ENCODE results near the gene LYSET. TPM values are rescaled to one million over a fixed set of nuclear protein-coding genes. Genes with fewer than 3 reads are reported as not detected.

LYSET gene
- total RNA-seq, 1 donor from 2014 or later: 17.0 TPM

DNA sequence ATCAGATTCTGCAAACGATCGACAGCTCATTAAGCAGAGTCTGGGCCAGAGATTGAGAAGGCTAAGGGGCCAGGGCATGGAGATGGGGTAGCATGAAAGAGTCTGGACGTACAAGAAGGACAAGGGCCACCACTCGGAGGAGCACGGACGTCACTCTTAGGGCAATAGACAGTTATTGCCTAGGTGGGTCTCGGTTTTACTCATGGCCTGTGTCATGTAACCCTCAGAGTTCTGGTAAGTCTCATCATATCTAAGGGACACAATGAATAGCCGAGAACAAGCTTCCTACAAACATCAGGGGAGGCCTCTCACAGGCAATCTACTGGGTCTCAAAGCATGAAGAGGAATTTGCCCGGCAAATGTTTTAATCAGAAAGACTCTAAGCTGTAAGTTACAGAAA, 39.0 kb upstream of the LYSET start:
- Histone ChIP-seq H3K36me3 (ENCODE audit: control insufficient read depth, insufficient read depth, low read length) (no peaks in the 10 kb centered on the region), H3K27me3 (ENCODE audit: control insufficient read depth, insufficient read depth, low read length) (no peaks in the 10 kb centered on the region), H3K4me3 (ENCODE audit: low read depth, low read length) (no peak overlapping the region)
- no peak for DNase-seq (ENCODE audit: low read depth)
- TF ChIP-seq, protein P1, sequence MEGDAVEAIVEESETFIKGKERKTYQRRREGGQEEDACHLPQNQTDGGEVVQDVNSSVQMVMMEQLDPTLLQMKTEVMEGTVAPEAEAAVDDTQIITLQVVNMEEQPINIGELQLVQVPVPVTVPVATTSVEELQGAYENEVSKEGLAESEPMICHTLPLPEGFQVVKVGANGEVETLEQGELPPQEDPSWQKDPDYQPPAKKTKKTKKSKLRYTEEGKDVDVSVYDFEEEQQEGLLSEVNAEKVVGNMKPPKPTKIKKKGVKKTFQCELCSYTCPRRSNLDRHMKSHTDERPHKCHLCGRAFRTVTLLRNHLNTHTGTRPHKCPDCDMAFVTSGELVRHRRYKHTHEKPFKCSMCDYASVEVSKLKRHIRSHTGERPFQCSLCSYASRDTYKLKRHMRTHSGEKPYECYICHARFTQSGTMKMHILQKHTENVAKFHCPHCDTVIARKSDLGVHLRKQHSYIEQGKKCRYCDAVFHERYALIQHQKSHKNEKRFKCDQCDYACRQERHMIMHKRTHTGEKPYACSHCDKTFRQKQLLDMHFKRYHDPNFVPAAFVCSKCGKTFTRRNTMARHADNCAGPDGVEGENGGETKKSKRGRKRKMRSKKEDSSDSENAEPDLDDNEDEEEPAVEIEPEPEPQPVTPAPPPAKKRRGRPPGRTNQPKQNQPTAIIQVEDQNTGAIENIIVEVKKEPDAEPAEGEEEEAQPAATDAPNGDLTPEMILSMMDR (IDR thresholded peaks at IDR 0.05; ENCODE audit: insufficient read depth, low read length, poor library complexity, severe bottlenecking): no peak

DNA sequence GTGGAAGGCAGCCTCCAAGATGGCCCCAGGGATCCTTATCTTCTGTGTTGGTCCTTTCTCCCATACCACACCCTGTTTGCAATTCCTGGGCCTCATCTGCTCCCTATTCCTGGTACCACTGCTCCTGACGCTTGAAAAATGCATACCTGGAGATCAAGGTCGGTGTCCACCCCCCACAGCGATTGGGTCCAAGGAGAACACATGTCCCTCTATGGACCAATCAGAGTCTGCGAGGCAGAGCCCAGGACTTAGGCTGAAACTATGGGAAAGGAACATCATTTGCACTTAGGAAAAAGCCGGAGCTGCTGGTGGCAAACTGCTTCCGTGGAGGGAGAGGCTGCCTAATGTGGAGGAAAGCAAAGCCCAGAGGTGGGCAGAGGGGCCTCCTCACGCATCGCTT, 36.1 kb upstream of the LYSET start:
- Histone ChIP-seq H3K36me3 (ENCODE audit: control insufficient read depth, insufficient read depth, low read length) (no peaks in the 10 kb centered on the region), H3K4me3 (ENCODE audit: low read depth, low read length) (no peak overlapping the region), H3K27me3 (ENCODE audit: control insufficient read depth, insufficient read depth, low read length) (no peaks in the 10 kb centered on the region)
- TF ChIP-seq, protein P1 (IDR thresholded peaks at IDR 0.05; ENCODE audit: insufficient read depth, low read length, poor library complexity, severe bottlenecking): no peak
- no peak for DNase-seq (ENCODE audit: low read depth)

DNA sequence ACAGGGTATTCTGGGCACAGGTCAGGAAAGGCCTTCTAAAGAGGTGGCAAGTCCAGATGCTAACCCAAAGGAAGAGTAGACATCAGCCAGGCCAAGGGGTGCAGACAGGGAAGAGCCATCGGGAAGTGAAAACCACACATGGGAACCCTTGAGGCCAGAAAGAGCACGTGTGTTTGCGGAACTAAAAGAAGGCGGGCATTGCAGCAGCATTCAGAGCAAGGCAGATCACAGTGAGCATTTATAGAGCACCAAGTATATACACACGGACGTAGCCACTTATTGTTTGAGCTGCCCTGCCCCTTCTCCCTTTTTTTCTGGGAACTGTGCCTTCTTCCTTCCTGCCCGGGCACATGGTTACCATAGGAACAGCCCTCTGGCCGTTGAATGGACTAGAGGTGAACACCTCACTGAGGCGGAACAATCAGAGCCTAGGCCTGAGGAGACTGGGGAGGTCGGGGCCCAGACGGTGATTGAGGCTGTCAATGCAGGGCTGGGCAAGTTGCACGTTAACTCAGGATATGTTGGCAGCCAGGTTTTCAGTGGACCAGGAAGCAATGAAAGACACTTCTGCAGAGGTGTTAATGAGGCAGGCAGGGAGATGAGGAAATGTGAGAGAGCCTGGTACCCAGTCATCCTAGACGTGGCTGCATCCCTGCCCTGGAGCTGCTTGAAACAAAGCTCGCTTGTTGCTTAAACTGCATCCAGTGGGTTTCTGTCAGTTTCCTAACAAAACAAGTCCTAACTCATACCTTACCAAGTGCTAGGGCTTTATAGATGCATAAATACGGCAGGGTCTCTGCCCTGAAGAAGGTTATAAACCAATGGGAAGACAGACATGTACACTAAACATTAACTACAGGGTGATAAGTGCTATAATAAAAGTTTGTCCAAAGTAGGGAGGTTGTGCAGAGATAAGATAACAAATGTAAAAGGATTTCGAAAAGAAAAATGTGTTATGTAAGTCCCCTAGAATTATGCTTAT, 34.6 kb upstream of the LYSET start:
- TF ChIP-seq, protein P1 (IDR thresholded peaks at IDR 0.05; ENCODE audit: insufficient read depth, low read length, poor library complexity, severe bottlenecking): no peak
- H3K36me3 ChIP-seq (ENCODE audit: control insufficient read depth, insufficient read depth, low read length): no peaks in the 10 kb centered on the region
- H3K27me3 ChIP-seq (ENCODE audit: control insufficient read depth, insufficient read depth, low read length): no peaks in the 10 kb centered on the region
- DNase-seq (ENCODE audit: low read depth): no peak
- H3K4me3 ChIP-seq (ENCODE audit: low read depth, low read length): no peak overlapping the region

DNA sequence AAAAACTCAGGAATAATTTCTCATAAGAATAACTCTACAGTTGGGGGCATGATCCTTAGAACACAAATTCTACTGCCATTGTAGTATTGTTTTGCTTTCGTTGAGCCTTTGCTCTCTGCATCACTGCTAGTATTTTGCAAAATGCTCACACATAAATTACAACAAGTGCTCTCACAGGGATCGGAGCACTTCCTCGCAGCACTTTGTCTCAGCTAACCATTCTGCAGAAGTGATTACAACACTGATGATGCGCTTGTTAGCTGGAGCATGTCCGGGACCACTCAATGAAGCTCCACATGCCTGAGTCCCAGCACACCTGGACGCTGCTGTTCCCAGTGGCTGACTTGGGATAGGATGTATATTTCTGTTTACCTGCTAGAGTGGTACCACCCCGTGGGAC, 32.0 kb upstream of the LYSET start:
- DNase-seq (ENCODE audit: low read depth): no peak
- TF ChIP-seq, protein P1 (IDR thresholded peaks at IDR 0.05; ENCODE audit: insufficient read depth, low read length, poor library complexity, severe bottlenecking): no peak
- H3K27me3 ChIP-seq (ENCODE audit: control insufficient read depth, insufficient read depth, low read length): no peaks in the 10 kb centered on the region
- no peak overlapping the region for H3K4me3 ChIP-seq (ENCODE audit: low read depth, low read length)
- no peaks in the 10 kb centered on the region for H3K36me3 ChIP-seq (ENCODE audit: control insufficient read depth, insufficient read depth, low read length)

DNA sequence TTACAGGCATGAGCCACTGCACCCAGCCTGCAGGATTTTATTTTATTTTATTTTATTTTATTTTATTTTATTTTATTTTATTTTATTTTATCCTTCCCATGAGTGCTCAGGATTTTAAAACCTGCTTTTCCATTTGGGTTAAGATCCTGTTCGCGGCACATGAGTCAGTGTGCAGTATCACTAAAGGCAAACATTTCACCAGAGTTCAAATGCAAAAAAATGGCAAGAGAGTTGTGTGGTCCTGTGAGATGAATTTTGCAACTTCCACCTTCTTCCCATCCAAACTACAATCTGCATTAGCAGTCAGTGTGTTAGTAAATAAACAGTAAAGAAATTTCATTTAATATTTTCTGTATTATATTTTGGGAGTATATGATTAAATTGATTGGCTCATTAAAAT, 29.4 kb upstream of the LYSET start:
- DNase-seq (ENCODE audit: low read depth): no peak
- Histone ChIP-seq H3K36me3 (ENCODE audit: control insufficient read depth, insufficient read depth, low read length) (no peaks in the 10 kb centered on the region), H3K4me3 (ENCODE audit: low read depth, low read length) (no peak overlapping the region), H3K27me3 (ENCODE audit: control insufficient read depth, insufficient read depth, low read length) (no peaks in the 10 kb centered on the region)
- TF ChIP-seq, protein P1 (IDR thresholded peaks at IDR 0.05; ENCODE audit: insufficient read depth, low read length, poor library complexity, severe bottlenecking): no peak
